Mesenchymal stem cell (in vitro differentiated cells and primary cell): ENCODE results near the gene SERPINF2.
A peak's percentile ranks its signal among the peaks of the same experiment; 100 is the strongest.

Experiments
- DNase-seq: peaks from one replicate; pipeline ENCODE4 v3.0.0-alpha.2; 2013
- H2AFZ ChIP-seq: one replicate; pipeline ENCODE4 v1.6.1; 2013; ENCODE audit warnings: low read depth, mild to moderate bottlenecking, control low read depth, inconsistent platforms, low read length, moderate library complexity
- H2AK5ac ChIP-seq: 2 replicates; pipeline ENCODE4 v1.6.1; 2013; ENCODE audit warnings: low read length, moderate library complexity, mild to moderate bottlenecking, inconsistent platforms; ENCODE audit not compliant: severe bottlenecking
- H2BK120ac ChIP-seq: one replicate; pipeline ENCODE4 v1.6.1; 2013; ENCODE audit warnings: low read depth, mild to moderate bottlenecking, inconsistent platforms, low read length, moderate library complexity
- H2BK12ac ChIP-seq, 2 experiments: one replicate each; pipeline ENCODE4 v1.6.1; 2013; ENCODE audit warnings: inconsistent platforms in 2 of 2, low read length in 2 of 2, mild to moderate bottlenecking in 2 of 2, moderate library complexity in 2 of 2, control low read depth in 1 of 2
- H2BK15ac ChIP-seq: one replicate; pipeline ENCODE4 v1.6.1; 2013; ENCODE audit warnings: mild to moderate bottlenecking, low read depth, inconsistent platforms; ENCODE audit not compliant: poor library complexity, severe bottlenecking
- H2BK5ac ChIP-seq: 2 replicates; pipeline ENCODE4 v1.6.1; 2013; ENCODE audit warnings: low read depth, mild to moderate bottlenecking, low read length, control low read depth, inconsistent platforms; ENCODE audit not compliant: poor library complexity, severe bottlenecking
- H3K14ac ChIP-seq, 2 experiments: one replicate each; pipeline ENCODE4 v1.6.1; 2013; ENCODE audit warnings: inconsistent platforms in 2 of 2, low read length in 2 of 2, control low read depth in 1 of 2, mild to moderate bottlenecking in 1 of 2, moderate library complexity in 1 of 2
- H3K18ac ChIP-seq, 2 experiments: one replicate each; pipeline ENCODE4 v1.6.1; 2013; ENCODE audit warnings: inconsistent platforms in 2 of 2, low read length in 2 of 2, control low read depth in 1 of 2, low read depth in 1 of 2, mild to moderate bottlenecking in 1 of 2
- H3K23ac ChIP-seq, 2 experiments: one replicate each; pipeline ENCODE4 v1.6.1; 2013; ENCODE audit warnings: inconsistent platforms in 2 of 2, low read length in 2 of 2, mild to moderate bottlenecking in 2 of 2, moderate library complexity in 2 of 2, control low read depth in 1 of 2
- H3K27ac ChIP-seq: 2 replicates; pipeline ENCODE4 v1.5.1; 2013; ENCODE audit warnings: mild to moderate bottlenecking, moderate library complexity, low read length, control low read depth, inconsistent platforms; ENCODE audit not compliant: poor library complexity, severe bottlenecking
- H3K27me3 ChIP-seq, 2 experiments: 2 replicates each; pipeline versions ENCODE4 v1.6.1 to v1.7.0; 2013; ENCODE audit warnings: low read length in 2 of 2, mild to moderate bottlenecking in 2 of 2, moderate library complexity in 2 of 2, control low read depth in 1 of 2, inconsistent platforms in 1 of 2; ENCODE audit not compliant: control insufficient read depth in 1 of 2, insufficient read depth in 1 of 2
- H3K36me3 ChIP-seq, 2 experiments: 2 replicates each; pipeline versions ENCODE4 v1.6.1 to v1.7.0; 2013; ENCODE audit warnings: low read length in 2 of 2, control low read depth in 1 of 2, inconsistent platforms in 1 of 2, low read depth in 1 of 2, mild to moderate bottlenecking in 1 of 2; ENCODE audit not compliant: insufficient read depth in 2 of 2, control insufficient read depth in 1 of 2
- H3K4ac ChIP-seq, 2 experiments: one replicate each; pipeline ENCODE4 v1.6.1; 2013; ENCODE audit warnings: inconsistent platforms in 2 of 2, low read length in 2 of 2, mild to moderate bottlenecking in 2 of 2, moderate library complexity in 2 of 2, control low read depth in 1 of 2, low read depth in 1 of 2
- H3K4me1 ChIP-seq: 2 replicates; pipeline ENCODE4 v1.6.1; 2013; ENCODE audit warnings: low read depth, low read length, control low read depth; ENCODE audit not compliant: control insufficient read depth, insufficient read depth
- H3K4me2 ChIP-seq: 2 replicates; pipeline ENCODE4 v1.6.1; 2013; ENCODE audit warnings: low read length, mild to moderate bottlenecking, inconsistent platforms; ENCODE audit not compliant: poor library complexity, severe bottlenecking
- H3K4me3 ChIP-seq, 2 experiments: 2 replicates each; pipeline versions ENCODE4 v1.5.1 to v1.7.0; 2013; ENCODE audit warnings: low read length in 2 of 2, mild to moderate bottlenecking in 2 of 2, control low read depth in 1 of 2, low read depth in 1 of 2; ENCODE audit not compliant: insufficient read depth in 1 of 2
- H3K79me1 ChIP-seq: replicated peaks from 2 replicates; pipeline ENCODE4 v1.6.1; 2013; ENCODE audit warnings: mild to moderate bottlenecking, control low read depth, low read length, inconsistent platforms; ENCODE audit not compliant: poor library complexity, severe bottlenecking
- H3K9ac ChIP-seq: 2 replicates; pipeline ENCODE4 v1.7.0; 2013; ENCODE audit warnings: mild to moderate bottlenecking, low read length, moderate library complexity
- H3K9me3 ChIP-seq: 2 replicates; pipeline ENCODE4 v1.7.0; 2013; ENCODE audit warnings: mild to moderate bottlenecking, low read length; ENCODE audit not compliant: control insufficient read depth
- H4K8ac ChIP-seq: one replicate; pipeline ENCODE4 v1.6.1; 2013; ENCODE audit warnings: inconsistent platforms, mild to moderate bottlenecking, low read length, moderate library complexity
- H4K91ac ChIP-seq: one replicate; pipeline ENCODE4 v1.6.1; 2013; ENCODE audit warnings: mild to moderate bottlenecking, low read length, inconsistent platforms
- WGBS: methylation state at CpG from one replicate; pipeline ENCODE4 v1.1.7; 2013; ENCODE audit warnings: mixed read lengths; 5-methylcytosine and 5-hydroxymethylcytosine counted together

Gene SERPINF2

GRCh38 chr17:1727876-1728630, 14.6 kb upstream of the SERPINF2 start:
- H3K9ac ChIP-seq, result no peak overlapping the region
- H3K4me3 ChIP-seq, result no peak overlapping the region
- peaks cover 42% of the 10 kb centered on the region for H3K4me1 ChIP-seq
- H3K27me3 ChIP-seq, result no peaks in the 10 kb centered on the region
- no peak for DNase-seq
- no peak overlapping the region for H3K27ac ChIP-seq
- WGBS, result 90% methylated on average over 28 of the region's 28 CpGs
- H3K23ac ChIP-seq, result no peak overlapping the region
- no peaks in the 10 kb centered on the region for H3K9me3 ChIP-seq
- no peak overlapping the region for H4K91ac ChIP-seq
- no peak overlapping the region for H2BK120ac ChIP-seq
- H3K36me3 ChIP-seq, result peaks cover 49 to 54% of the 10 kb centered on the region in 2 experiments
- H3K18ac ChIP-seq, result no peak overlapping the region
- H3K4ac ChIP-seq, result no peak overlapping the region
- no peak overlapping the region for H2AK5ac ChIP-seq
- H3K14ac ChIP-seq, result peak overlapping the region in 1 of 2 experiments; percentile 57
- H4K8ac ChIP-seq, result peak overlapping the region; percentile 21
- no peak overlapping the region for H3K4me2 ChIP-seq
- no peak overlapping the region for H2BK12ac ChIP-seq
- peaks cover 30% of the 10 kb centered on the region for H3K79me1 ChIP-seq
- H2BK5ac ChIP-seq, result no peak overlapping the region
- no peak overlapping the region for H2BK15ac ChIP-seq
- no peak overlapping the region for H2AFZ ChIP-seq

- H3K4me1 ChIP-seq, result peaks cover 35% of the 10 kb centered on the region
- H4K91ac ChIP-seq, result peak overlapping the region; percentile 43
- DNase-seq, result no peak
- peaks cover 66 to 67% of the 10 kb centered on the region in 2 experiments for H3K36me3 ChIP-seq
- H3K9me3 ChIP-seq, result no peaks in the 10 kb centered on the region
- no peak overlapping the region for H2AFZ ChIP-seq
- no peak overlapping the region for H2AK5ac ChIP-seq
- no peak overlapping the region for H4K8ac ChIP-seq
- peak overlapping the region in 1 of 2 experiments; percentile 41 for H3K18ac ChIP-seq
- H3K9ac ChIP-seq, result peak overlapping the region; percentile 68
- no peaks in the 10 kb centered on the region for H3K27me3 ChIP-seq
- peak overlapping the region in 1 of 2 experiments; percentile 20 for H3K4ac ChIP-seq
- H2BK15ac ChIP-seq, result no peak overlapping the region
- no peak overlapping the region for H3K27ac ChIP-seq
- H3K79me1 ChIP-seq, result peaks cover 30% of the 10 kb centered on the region
- 91% methylated on average over 15 of the region's 15 CpGs for WGBS
- no peak overlapping the region for H3K4me2 ChIP-seq
- H2BK120ac ChIP-seq, result no peak overlapping the region
- peak overlapping the region in 1 of 2 experiments; percentile 57 for H3K14ac ChIP-seq
- H2BK12ac ChIP-seq, result peak overlapping the region in 1 of 2 experiments; percentile 80
- peak overlapping the region in 1 of 2 experiments; percentile 33 for H3K4me3 ChIP-seq
- no peak overlapping the region for H3K23ac ChIP-seq
- H2BK5ac ChIP-seq, result no peak overlapping the region
Observed at GRCh38 chr17:1729966-1730325, 12.7 kb upstream of the SERPINF2 start.

- Histone ChIP-seq H3K27me3 (no peaks in the 10 kb centered on the region), H2BK5ac (no peak overlapping the region), H3K36me3 (peaks cover 65 to 67% of the 10 kb centered on the region in 2 experiments), H3K79me1 (peaks cover 29% of the 10 kb centered on the region), H2AFZ (no peak overlapping the region), H2AK5ac (peak overlapping the region; percentile 44), H3K4me3 (peak overlapping the region in 1 of 2 experiments; percentile 56), H3K9me3 (no peaks in the 10 kb centered on the region), H2BK12ac (peak overlapping the region in 1 of 2 experiments; percentile 89), H3K23ac (no peak overlapping the region), H2BK15ac (peak overlapping the region; percentile 37), H4K91ac (no peak overlapping the region), H3K9ac (peak overlapping the region; percentile 88), H3K4me2 (no peak overlapping the region), H3K27ac (no peak overlapping the region), H3K14ac (no peak overlapping the region), H3K18ac (peak overlapping the region; percentile 40 to 68), H3K4ac (peak overlapping the region; percentile 5 to 69), H4K8ac (no peak overlapping the region), H2BK120ac (no peak overlapping the region), H3K4me1 (peaks cover 29% of the 10 kb centered on the region)
- peak; percentile 83 for DNase-seq
- 84% methylated on average over 34 of the region's 40 CpGs for WGBS
Observed at GRCh38 chr17:1730326-1731193, 12.1 kb upstream of the SERPINF2 start.

- Histone ChIP-seq H2BK120ac (no peak overlapping the region), H2BK5ac (no peak overlapping the region), H4K91ac (peak overlapping the region; percentile 14), H3K4me3 (peak overlapping the region in 1 of 2 experiments; percentile 56), H3K4ac (no peak overlapping the region), H3K14ac (no peak overlapping the region), H3K79me1 (peaks cover 23% of the 10 kb centered on the region), H3K4me1 (peaks cover 30% of the 10 kb centered on the region), H3K27ac (no peak overlapping the region), H3K18ac (peak overlapping the region in 1 of 2 experiments; percentile 71), H3K9me3 (no peaks in the 10 kb centered on the region), H3K4me2 (no peak overlapping the region), H3K9ac (peak overlapping the region; percentile 88), H3K27me3 (no peaks in the 10 kb centered on the region), H3K23ac (no peak overlapping the region), H2AK5ac (no peak overlapping the region), H2BK15ac (no peak overlapping the region), H2BK12ac (peak overlapping the region in 1 of 2 experiments; percentile 70), H4K8ac (no peak overlapping the region), H2AFZ (no peak overlapping the region), H3K36me3 (peaks cover 59 to 68% of the 10 kb centered on the region in 2 experiments)
- DNase-seq, result no peak
- 80% methylated on average over 7 of the region's 10 CpGs for WGBS
Observed at GRCh38 chr17:1731194-1731506, 11.5 kb upstream of the SERPINF2 start.
